Measurements from ENCODE around the gene SLX1A.
"Not testable (repeated sequence)": the region's sequence is repeated elsewhere in the genome, so short reads cannot be mapped to it uniquely, and the experiment has no call there.

DNA sequence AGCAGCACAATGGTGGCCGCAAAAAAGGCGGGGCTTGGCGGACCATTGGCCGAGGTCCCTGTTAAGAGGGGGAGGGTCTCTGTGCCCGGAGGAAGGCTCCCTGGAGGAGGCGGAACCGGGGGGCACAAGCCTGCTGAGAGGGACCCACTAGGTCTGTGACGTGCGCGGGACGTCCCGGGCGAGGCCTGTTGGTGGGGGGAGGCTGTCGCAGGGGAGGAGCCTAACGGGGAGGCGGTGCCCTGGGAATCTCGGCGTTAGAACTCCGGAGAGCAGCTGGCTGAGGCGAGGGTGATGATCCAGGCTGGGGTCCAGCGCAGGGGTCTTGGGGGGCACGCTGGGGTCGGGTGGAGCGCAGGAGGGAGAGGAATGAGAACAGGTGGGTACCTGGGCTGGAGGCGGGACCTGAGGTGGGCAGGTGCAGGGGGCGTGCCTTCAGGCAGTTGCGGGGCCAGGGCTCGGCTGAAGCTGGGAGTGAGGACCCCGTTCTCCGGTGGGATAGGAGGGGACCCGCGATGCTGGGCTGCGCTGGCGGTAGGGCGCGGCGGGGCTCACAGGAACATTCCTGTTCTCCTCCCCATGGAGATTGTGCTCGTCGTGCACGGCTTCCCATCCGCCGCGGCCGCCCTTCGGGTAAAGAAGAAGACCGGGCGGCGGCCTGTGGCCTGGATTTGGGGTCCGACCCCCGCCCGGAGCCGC is 12.0 kb downstream of the SLX1A start:
- TF ChIP-seq, protein P1, sequence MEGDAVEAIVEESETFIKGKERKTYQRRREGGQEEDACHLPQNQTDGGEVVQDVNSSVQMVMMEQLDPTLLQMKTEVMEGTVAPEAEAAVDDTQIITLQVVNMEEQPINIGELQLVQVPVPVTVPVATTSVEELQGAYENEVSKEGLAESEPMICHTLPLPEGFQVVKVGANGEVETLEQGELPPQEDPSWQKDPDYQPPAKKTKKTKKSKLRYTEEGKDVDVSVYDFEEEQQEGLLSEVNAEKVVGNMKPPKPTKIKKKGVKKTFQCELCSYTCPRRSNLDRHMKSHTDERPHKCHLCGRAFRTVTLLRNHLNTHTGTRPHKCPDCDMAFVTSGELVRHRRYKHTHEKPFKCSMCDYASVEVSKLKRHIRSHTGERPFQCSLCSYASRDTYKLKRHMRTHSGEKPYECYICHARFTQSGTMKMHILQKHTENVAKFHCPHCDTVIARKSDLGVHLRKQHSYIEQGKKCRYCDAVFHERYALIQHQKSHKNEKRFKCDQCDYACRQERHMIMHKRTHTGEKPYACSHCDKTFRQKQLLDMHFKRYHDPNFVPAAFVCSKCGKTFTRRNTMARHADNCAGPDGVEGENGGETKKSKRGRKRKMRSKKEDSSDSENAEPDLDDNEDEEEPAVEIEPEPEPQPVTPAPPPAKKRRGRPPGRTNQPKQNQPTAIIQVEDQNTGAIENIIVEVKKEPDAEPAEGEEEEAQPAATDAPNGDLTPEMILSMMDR (IDR thresholded peaks at IDR 0.05; ENCODE audit: low read depth, low read length, poor library complexity, severe bottlenecking), result not testable (repeated sequence)
- TF ChIP-seq EZH2phosphoT487 (IDR thresholded peaks at IDR 0.05; ENCODE audit: borderline replicate concordance, low read length), result not testable (repeated sequence)
